ENCODE data around the gene NRSN1. TPM values are rescaled to one million over a fixed set of nuclear protein-coding genes. Genes with fewer than 3 reads are reported as not detected.

NRSN1 gene
- total and polyA plus RNA-seq, 9 of the 15 experiments (the other 6 are each of a cell fraction or from before 2014, with no cell fraction given): not detected

DNA sequence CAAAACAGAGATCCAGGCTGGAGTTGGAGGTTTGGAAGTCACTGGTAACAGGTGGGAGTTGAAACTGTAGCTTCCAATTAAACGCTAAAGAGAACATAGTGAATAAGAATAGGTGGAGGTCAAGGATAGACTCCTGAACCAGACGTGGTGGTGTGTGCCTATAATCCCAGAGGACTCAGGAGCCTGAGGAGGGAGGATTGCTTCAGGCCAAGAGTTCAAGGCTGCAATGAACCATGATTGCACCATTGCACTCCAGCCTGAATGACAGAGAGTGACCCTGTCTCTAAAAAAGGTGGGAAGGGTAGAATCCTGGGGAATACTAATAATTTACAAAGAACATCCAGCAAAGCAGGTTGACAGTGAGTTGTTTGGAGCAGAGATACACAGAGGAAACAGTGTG, 13.6 kb downstream of the NRSN1 start:
- H3K27ac ChIP-seq (ENCODE audit: extremely low read depth, low read depth, low read length): no peak overlapping the region
- in situ Hi-C loops (cut with MboI) (no loop called here), intact Hi-C loops (cut with micrococcal nuclease) (no loop called here)
- no peaks in the 10 kb centered on the region for H3K4me1 ChIP-seq (replicated peaks in 1 of 2; ENCODE audit: control insufficient read depth in 2 of 2, insufficient read depth in 2 of 2, low read length in 2 of 2)
- H3K36me3 ChIP-seq (ENCODE audit: control insufficient read depth, insufficient read depth, low read length): no peaks in the 10 kb centered on the region
- POLR2A ChIA-PET: no interaction called here
- 0% methylated on average over 2 of the region's 2 CpGs for WGBS (ENCODE audit: insufficient coverage, low coverage, missing lambda C conversion rate)
- DNase-seq (ENCODE audit: extremely low read depth in 1 of 4, low spot score in 3 of 4) (no peak), ATAC-seq (no peak), FAIRE-seq (no peak)
- no peaks in the 10 kb centered on the region for H3K9me3 ChIP-seq (replicated peaks; ENCODE audit: control insufficient read depth, insufficient read depth, low read depth, low read length)
- no peaks in the 10 kb centered on the region for H4K20me1 ChIP-seq (replicated peaks; ENCODE audit: control insufficient read depth, insufficient read depth, low read length)
- no peaks in the 10 kb centered on the region for H3K27me3 ChIP-seq (ENCODE audit: control insufficient read depth in 2 of 2, insufficient read depth in 2 of 2, low read length in 2 of 2)
- TF ChIP-seq KLF6 (CRISPR knock-in tag; IDR thresholded peaks at IDR 0.05; ENCODE audit: borderline replicate concordance): no peak
- no peak overlapping the region for H2AFZ ChIP-seq (ENCODE audit: low read depth, low read length)
- no peaks in the 10 kb centered on the region for H3K79me2 ChIP-seq (ENCODE audit: control insufficient read depth, insufficient read depth, low read length)
- no peak overlapping the region for H3K9ac ChIP-seq (ENCODE audit: insufficient read depth in 1 of 2, low read depth in 2 of 2, low read length in 2 of 2)
- CTCF ChIA-PET (ENCODE audit: low intra/inter-chr PET ratio): no interaction called here
- BruUV-seq (replicated peaks): no TSS peak
- H3K4me2 ChIP-seq (ENCODE audit: insufficient read depth, low read length): no peak overlapping the region
- no peak overlapping the region for H3K4me3 ChIP-seq
- H3K9me1 ChIP-seq (ENCODE audit: control insufficient read depth, insufficient read depth, low read length): no peaks in the 10 kb centered on the region

DNA sequence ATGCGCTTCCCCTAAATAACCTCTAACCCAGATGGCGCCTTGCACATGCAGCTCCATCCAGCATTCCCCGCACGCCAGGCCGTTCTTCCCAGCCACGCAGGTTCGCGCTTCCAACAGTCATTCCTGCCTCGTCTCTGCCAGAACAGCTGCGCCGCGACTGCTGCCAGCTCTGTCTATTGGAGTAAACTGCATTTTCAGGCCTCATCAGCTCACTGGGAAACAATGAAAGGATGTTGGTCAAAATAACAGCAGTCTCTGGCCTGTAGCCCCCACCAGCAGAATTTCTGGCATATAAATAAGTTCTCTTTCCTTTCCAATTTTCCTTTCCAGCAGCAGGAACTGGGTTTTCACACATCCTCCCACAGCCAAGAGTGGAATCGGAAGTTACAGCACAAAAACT, 14.6 kb downstream of the NRSN1 start:
- no TSS peak for BruUV-seq (replicated peaks)
- Histone ChIP-seq H3K27me3 (ENCODE audit: control insufficient read depth in 2 of 2, insufficient read depth in 2 of 2, low read length in 2 of 2) (no peaks in the 10 kb centered on the region), H3K27ac (ENCODE audit: extremely low read depth, low read depth, low read length) (no peak overlapping the region), H4K20me1 (replicated peaks; ENCODE audit: control insufficient read depth, insufficient read depth, low read length) (no peaks in the 10 kb centered on the region), H3K9ac (ENCODE audit: insufficient read depth in 1 of 2, low read depth in 2 of 2, low read length in 2 of 2) (no peak overlapping the region), H3K79me2 (ENCODE audit: control insufficient read depth, insufficient read depth, low read length) (no peaks in the 10 kb centered on the region), H2AFZ (ENCODE audit: low read depth, low read length) (no peak overlapping the region), H3K36me3 (ENCODE audit: control insufficient read depth, insufficient read depth, low read length) (no peaks in the 10 kb centered on the region), H3K9me1 (ENCODE audit: control insufficient read depth, insufficient read depth, low read length) (no peaks in the 10 kb centered on the region), H3K9me3 (replicated peaks; ENCODE audit: control insufficient read depth, insufficient read depth, low read depth, low read length) (no peaks in the 10 kb centered on the region), H3K4me2 (ENCODE audit: insufficient read depth, low read length) (no peak overlapping the region), H3K4me3 (no peak overlapping the region), H3K4me1 (replicated peaks in 1 of 2; ENCODE audit: control insufficient read depth in 2 of 2, insufficient read depth in 2 of 2, low read length in 2 of 2) (no peaks in the 10 kb centered on the region)
- in situ Hi-C loops (cut with MboI) (no loop called here), intact Hi-C loops (cut with micrococcal nuclease) (no loop called here)
- ATAC-seq (no peak), DNase-seq (ENCODE audit: extremely low read depth in 1 of 4, low spot score in 3 of 4) (no peak), FAIRE-seq (no peak)
- ChIA-PET POLR2A (no interaction called here), CTCF (ENCODE audit: low intra/inter-chr PET ratio) (no interaction called here)
- under 1% methylated on average over 13 of the region's 13 CpGs for WGBS (ENCODE audit: insufficient coverage, low coverage, missing lambda C conversion rate)
- no peak for TF ChIP-seq PRPF4 (IDR thresholded peaks at IDR 0.05; ENCODE audit: insufficient read depth, low read depth, low read length, poor library complexity, severe bottlenecking)
- no peak for TF ChIP-seq ZNF511 (CRISPR knock-in tag; IDR thresholded peaks at IDR 0.05)
- TF ChIP-seq HCFC1 (IDR thresholded peaks at IDR 0.05; ENCODE audit: low read depth, low read length): no peak
- TF ChIP-seq BMI1 (IDR thresholded peaks at IDR 0.05; ENCODE audit: low read length): no peak
- TF ChIP-seq, protein P1, sequence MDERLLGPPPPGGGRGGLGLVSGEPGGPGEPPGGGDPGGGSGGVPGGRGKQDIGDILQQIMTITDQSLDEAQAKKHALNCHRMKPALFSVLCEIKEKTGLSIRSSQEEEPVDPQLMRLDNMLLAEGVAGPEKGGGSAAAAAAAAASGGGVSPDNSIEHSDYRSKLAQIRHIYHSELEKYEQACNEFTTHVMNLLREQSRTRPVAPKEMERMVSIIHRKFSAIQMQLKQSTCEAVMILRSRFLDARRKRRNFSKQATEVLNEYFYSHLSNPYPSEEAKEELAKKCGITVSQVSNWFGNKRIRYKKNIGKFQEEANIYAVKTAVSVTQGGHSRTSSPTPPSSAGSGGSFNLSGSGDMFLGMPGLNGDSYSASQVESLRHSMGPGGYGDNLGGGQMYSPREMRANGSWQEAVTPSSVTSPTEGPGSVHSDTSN (CRISPR knock-in tag; IDR thresholded peaks at IDR 0.05; ENCODE audit: low read depth): no peak
- TF ChIP-seq, protein P1 (tag; conservative IDR thresholded peaks at IDR 0.05; ENCODE audit: low read depth): no peak
- TF ChIP-seq, protein P2, sequence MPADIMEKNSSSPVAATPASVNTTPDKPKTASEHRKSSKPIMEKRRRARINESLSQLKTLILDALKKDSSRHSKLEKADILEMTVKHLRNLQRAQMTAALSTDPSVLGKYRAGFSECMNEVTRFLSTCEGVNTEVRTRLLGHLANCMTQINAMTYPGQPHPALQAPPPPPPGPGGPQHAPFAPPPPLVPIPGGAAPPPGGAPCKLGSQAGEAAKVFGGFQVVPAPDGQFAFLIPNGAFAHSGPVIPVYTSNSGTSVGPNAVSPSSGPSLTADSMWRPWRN (IDR thresholded peaks at IDR 0.05; ENCODE audit: low read depth): no peak
- no peak for TF ChIP-seq ZKSCAN3 (CRISPR knock-in tag; IDR thresholded peaks at IDR 0.05)
- no peak for TF ChIP-seq NR3C1 (CRISPR knock-in tag; IDR thresholded peaks at IDR 0.05)

Data from K562 (cell line).